Activated CD4-positive, alpha-beta T cell treated with anti-CD3 and anti-CD28 coated beads for 48 hours (primary cell): ENCODE results near the gene ZBTB46.

ENCODE experiments used
- DNase-seq: peaks from one replicate; pipeline ENCODE4 v3.0.0-alpha.2; 2020

The ZBTB46 gene

GRCh38 chr20:63836458-63837344 is 5.6 kb upstream of the ZBTB46 start:
- no peak for DNase-seq

DNA sequence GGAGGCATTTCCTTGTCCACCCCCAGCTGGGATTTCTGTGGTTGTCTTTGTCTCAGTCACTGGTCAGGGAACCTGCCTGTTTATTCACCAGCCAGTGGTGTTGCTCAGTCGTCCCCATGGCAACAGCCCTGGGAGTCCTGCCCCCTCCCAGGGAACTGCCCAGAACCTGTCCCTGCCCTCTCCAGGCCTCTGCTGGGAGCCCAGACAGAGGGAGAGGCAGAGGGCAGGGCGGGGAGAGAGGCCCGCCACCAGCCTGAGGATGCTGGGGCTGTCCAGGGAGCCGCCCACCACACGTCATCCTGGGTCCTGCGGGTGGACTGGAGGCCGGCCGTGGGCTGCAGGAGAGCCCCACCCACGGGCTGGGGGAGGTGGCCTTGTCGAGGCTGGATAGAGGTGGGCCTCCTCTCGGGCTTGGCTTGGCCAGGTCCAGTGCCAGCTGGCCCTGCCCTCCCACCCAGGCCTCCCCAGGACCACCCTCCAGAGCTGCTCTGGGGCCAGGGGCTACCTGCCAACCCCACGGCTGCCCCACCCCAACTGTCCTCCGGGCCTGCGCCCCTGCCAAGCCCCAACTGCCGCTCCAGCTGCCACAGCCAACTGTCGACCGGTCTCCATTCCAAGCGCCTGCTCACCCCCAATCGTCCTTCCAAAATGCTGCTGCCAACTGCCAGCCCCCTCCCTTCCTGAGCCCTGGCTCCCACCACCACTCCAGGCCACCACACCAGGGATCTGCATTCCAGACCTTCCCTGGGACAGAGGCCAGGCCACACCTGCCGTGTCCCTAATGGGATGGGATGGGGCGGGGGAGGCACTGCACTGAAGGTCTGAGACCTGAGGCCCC is 4.2 kb upstream of the ZBTB46 start:
- no peak for DNase-seq

DNA sequence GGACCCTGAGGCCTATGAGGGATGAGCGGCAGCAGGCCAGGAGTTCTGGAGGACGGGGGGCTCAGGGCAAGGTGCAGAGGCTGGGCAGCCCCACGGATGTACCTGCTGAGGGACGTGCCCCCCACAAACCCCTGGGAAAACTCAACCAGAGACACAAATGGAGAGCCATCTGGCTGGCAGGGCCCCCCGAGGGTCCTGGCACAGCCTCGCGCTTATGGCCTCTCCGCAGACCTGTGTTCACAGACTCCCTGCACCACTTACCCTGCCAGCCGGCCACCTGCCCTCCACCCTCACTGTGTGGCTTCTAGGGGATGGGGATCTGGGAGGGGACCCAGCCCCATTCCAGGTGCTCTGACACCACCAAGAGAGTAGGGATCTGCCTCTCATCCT is 3.4 kb upstream of the ZBTB46 start:
- DNase-seq: no peak

DNA sequence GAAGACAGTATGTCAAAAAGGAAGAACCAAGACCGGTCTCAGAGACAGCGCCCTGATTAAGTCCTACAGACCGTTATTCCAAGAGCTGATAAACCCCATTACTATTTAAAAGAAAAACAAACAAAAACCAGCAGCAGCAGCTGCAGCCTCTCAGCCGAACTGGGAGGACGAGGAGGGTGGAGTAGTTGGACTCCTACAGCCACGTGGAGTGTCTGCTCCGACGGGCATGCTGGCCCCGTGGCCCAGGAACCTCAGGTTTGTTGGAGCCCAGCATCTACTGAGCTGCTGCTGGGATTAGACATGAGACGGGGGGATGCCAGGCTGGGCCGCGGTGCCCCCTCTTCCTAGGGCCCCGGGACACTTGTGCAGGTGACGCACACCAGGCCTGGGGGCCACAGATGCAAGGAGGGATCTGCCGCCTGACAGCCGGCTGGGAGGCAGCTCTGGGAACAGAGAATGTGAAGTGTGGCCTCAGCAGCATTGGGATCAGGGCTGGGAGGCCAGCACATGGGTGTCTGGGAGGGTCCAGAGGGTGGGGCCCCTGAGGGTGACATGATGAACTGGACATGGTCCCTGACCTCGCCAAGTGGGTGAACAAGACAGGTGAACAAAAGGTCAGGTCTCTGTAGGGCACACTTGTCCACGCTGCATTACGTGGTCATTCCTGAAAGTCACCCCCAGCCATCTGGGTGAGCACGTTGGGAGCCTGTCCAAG is 2.9 kb upstream of the ZBTB46 start:
- no peak for DNase-seq

GRCh38 chr20:63831993-63832686 is 1.1 kb upstream of the ZBTB46 start:
- DNase-seq: no peak

GRCh38 chr20:63831646-63831992 is 555 bp upstream of the ZBTB46 start:
- no peak for DNase-seq

DNA sequence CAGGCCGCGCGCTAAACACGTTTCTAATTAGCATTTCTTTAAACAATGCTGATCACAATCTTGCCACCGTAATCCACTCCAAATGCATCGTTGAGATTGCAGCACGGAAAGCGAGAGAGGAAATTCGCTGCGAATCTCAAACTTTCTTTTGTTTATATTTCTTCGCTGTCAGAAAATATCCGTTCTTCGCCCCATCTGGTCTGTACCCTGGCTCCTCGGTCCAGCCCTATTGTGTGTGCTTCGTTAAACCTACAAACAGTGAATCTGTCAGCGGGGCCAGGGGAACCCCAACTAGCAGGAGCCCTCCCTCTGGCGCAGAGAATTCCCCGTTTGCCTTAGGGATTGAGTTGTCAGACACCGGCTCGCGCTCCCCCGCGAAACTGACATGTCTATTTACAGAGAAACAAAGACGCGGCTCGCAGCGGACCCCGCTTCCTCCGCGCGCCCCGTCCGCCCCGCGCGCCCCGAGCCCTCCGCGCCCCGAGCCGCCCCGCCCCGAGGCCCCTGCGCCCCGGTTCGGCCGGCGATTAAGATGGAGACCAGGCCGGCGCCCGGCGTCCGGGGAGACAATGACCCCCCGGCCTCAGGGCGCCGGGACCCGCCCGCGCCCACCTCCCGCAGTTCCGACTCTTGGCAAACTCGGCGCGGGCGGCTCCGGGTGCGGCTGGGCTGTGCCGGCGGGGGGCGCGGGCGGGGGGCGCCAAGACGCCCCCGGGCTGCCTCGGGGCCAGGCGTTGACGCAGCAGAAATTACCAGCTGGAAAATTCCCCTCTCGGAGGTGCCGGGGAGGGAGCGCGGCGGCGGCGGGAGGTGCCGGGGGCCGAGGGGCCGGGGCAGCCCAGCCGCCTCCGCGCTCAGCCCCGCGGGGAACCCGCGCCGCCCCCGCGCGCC is 874 bp downstream of the ZBTB46 start:
- DNase-seq: no peak

- no peak for DNase-seq
These were observed 1.5 kb downstream of the ZBTB46 start for GRCh38 chr20:63829603-63829944.

- DNase-seq: no peak
These were observed 2.1 kb downstream of the ZBTB46 start for GRCh38 chr20:63828951-63829350.

GRCh38 chr20:63828545-63828944 is 2.5 kb downstream of the ZBTB46 start:
- DNase-seq: no peak

GRCh38 chr20:63828124-63828523 is 2.9 kb downstream of the ZBTB46 start:
- DNase-seq: no peak

GRCh38 chr20:63826753-63827152 is 4.3 kb downstream of the ZBTB46 start:
- no peak for DNase-seq

- DNase-seq: no peak
These were observed 5.5 kb downstream of the ZBTB46 start for GRCh38 chr20:63825331-63826118.

DNA sequence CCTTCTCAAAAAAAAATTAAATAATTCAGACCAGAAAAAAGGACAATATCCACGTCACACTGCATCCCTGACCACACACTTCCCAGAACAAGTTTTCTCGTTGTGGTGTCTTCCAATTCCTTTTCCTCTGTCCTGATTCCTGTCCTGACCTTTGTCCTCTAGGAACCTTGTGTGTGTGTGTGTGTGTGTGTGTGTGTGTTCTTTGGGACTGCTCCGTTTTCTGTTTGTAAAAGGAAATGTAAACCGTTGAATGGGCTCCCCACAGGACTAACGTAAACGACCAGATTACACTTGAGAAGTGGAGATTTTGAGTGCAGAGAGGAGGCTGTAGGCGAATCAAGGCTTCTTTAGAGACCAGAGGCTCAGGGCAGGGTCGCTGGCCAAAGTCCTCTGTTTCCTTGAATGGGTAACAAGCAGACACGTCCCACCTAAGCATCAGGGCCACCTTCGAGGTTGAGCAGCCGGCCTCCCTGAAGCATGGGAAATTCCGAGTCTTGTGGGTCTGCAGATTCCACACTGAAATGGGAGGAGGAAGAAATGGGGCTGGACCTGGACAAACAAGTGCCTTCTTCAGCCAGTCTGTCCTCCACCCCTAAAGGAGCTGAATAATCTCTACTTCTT is 7.3 kb downstream of the ZBTB46 start:
- DNase-seq: no peak

DNA sequence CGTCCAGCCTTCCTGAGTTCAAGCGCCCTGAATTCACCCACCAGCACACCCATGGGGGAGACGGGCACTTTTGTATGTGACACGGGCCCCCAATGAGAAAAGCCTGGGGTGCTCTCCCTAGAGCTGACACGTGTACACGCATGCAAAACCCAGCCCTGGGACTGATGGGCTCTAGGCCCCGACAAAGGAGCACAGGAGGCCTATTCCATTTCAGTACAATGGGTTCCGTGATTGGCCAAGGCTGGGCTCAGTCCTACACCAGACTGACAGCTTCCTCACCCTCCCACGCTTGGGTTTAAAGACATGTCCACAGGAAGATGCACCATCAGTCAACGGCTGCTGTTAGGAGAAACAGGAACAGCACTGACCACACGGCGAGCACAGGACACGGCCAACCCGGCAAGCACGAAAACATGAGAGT is 8.8 kb downstream of the ZBTB46 start:
- DNase-seq: no peak

DNA sequence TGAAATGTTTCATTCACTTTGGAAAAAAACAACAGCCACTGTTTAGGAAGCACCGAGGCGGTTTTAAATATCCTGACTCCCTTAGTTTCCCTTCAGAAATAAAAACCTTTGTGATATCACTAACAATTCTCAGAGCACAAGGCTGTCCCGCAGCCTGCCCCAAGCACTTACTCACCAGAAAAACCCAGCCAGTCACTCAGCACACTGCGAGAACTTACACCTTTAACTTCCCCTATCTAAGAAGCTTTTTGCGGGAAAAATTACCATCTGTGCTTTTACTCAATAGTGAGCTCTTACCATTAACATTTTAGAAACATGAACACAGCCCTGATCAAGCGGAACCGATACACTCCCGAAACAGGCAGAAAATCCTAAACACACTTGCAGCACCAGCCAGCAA is 9.3 kb downstream of the ZBTB46 start:
- no peak for DNase-seq

GRCh38 chr20:63819224-63819921 is 11.7 kb downstream of the ZBTB46 start:
- no peak for DNase-seq

DNA sequence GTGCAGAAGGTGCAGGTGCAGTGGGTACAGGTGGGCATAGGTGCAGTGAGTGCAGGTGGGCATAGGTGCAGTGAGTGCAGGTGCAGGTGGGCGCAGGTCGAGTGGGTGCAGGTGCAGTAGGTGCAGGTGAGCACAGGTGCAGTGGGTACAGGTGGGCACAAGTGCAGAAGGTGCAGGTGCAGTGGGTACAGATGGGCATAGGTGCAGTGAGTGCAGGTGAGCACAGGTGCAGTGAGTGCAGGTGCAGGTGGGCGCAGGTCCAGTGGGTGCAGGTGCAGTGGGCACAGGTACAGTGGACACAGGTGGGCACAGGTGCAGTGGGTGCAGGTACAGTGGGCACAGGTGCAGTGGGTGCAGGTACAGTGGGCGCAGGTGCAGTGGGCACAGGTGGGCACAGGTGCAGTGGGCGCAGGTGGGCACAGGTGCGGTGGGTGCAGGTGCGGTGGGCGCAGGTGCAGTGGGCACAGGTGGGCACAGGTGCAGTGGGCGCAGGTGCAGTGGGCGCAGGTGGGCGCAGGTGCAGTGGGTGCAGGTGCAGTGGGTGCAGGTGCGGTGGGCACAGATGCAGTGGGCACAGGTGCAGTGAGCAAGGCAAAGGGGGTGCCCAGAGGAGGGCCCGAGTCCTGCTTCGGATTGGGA is 15.3 kb downstream of the ZBTB46 start:
- DNase-seq: no peak

GRCh38 chr20:63814891-63815614 is 16.0 kb downstream of the ZBTB46 start:
- no peak for DNase-seq
